ENCODE results near the gene HTRA3.

DNA sequence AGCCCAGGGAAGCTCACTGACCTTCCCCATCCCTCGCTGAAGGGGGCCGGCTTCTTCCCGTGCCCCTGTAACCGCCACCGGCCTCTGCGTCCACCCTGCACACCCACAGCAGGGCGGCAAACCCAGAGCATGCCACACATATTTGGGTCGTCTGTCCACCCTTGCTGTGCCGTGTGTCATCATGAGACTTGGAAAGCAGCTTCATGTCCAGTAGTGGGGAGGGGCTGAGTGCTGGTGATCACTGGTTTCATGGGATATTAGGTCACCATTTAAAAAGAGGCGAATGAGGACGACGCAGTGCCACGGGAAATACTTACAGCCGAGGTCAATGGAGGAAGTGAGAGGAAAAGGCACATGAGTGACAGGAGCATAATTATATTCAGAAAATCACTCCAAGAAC, 74.8 kb downstream of the HTRA3 start:
- TF ChIP-seq, protein P1, sequence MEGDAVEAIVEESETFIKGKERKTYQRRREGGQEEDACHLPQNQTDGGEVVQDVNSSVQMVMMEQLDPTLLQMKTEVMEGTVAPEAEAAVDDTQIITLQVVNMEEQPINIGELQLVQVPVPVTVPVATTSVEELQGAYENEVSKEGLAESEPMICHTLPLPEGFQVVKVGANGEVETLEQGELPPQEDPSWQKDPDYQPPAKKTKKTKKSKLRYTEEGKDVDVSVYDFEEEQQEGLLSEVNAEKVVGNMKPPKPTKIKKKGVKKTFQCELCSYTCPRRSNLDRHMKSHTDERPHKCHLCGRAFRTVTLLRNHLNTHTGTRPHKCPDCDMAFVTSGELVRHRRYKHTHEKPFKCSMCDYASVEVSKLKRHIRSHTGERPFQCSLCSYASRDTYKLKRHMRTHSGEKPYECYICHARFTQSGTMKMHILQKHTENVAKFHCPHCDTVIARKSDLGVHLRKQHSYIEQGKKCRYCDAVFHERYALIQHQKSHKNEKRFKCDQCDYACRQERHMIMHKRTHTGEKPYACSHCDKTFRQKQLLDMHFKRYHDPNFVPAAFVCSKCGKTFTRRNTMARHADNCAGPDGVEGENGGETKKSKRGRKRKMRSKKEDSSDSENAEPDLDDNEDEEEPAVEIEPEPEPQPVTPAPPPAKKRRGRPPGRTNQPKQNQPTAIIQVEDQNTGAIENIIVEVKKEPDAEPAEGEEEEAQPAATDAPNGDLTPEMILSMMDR (conservative IDR thresholded peaks at IDR 0.05; ENCODE audit: low read depth, low read length), result no peak
- no peak for TF ChIP-seq EZH2phosphoT487 (IDR thresholded peaks at IDR 0.05; ENCODE audit: borderline replicate concordance, low read length)
- no peak for TF ChIP-seq EZH2 (IDR thresholded peaks at IDR 0.05; ENCODE audit: low read length, unreplicated experiment)
